HG02571 (cell line): Measurements from ENCODE around the gene RAD9A.
A peak's percentile ranks its signal among the peaks of the same experiment; 100 is the strongest.
"Not testable (repeated sequence)": the region's sequence is repeated elsewhere in the genome, so short reads cannot be mapped to it uniquely, and the experiment has no call there.

Experiments
- ATAC-seq: cut with Tn5 transposase; IDR thresholded peaks from one replicate; pipeline ENCODE4 v1.9.1; 2021; ENCODE audit warnings: mild to moderate bottlenecking, moderate library complexity; ENCODE audit not compliant: unreplicated experiment

Gene RAD9A

DNA sequence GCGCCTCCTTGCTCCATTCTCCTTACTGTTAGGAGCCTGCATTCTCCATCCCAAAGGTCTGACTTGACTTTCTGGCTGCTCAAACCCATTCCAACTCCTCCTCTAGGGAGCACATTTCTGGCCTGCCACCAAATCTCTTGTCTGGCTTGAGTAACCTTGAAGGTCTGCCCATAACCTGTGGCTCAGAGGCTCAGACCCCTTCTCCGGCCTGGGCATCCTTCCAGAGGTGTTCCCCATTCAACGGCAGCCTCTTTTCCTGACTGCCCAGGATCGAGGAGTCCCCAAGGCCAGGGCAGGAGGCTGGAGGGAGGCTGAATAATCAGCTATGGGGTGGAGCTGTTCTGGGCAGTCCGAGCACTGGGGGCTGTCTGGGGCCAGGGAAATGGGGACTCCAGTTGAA is 2.2 kb downstream of the RAD9A start:
- ATAC-seq, result no peak

DNA sequence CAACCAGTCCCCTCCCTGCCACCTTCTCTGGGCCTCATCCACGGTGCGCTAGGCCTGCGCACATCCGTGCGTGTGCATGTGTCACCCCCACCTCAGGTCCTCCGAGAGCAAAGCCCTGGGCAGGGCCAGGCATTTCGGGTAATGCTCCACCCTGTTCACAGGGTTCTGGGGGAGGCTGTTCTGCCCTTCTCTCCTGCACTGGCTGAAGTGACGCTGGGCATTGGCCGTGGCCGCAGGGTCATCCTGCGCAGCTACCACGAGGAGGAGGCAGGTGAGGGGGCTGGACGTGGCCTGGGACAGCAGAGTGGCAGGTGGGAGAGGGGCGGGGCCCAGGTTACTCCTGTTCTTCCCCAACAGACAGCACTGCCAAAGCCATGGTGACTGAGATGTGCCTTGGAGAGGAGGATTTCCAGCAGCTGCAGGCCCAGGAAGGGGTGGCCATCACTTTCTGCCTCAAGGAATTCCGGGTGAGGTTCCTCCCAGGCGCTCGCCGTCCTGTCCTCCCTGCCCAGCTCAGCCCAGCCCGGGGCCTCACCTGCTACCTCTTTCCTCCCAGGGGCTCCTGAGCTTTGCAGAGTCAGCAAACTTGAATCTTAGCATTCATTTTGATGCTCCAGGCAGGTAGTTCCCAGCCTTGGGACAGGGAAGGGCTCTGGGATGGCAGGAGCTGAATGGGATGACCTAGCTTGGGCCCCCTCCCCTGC is 3.9 kb downstream of the RAD9A start:
- ATAC-seq, result no peak

DNA sequence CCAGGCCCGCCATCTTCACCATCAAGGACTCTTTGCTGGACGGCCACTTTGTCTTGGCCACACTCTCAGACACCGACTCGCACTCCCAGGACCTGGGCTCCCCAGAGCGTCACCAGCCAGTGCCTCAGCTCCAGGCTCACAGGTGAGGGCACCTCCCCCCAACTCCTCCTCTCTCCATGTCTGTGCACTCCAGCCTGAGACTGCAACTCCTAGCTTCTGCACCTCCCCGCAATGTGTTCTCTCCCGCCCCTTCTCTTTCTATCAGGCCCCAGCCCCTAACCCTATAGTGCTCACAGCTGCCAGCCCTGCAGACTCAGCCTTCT is 4.4 kb downstream of the RAD9A start:
- ATAC-seq, result no peak

DNA sequence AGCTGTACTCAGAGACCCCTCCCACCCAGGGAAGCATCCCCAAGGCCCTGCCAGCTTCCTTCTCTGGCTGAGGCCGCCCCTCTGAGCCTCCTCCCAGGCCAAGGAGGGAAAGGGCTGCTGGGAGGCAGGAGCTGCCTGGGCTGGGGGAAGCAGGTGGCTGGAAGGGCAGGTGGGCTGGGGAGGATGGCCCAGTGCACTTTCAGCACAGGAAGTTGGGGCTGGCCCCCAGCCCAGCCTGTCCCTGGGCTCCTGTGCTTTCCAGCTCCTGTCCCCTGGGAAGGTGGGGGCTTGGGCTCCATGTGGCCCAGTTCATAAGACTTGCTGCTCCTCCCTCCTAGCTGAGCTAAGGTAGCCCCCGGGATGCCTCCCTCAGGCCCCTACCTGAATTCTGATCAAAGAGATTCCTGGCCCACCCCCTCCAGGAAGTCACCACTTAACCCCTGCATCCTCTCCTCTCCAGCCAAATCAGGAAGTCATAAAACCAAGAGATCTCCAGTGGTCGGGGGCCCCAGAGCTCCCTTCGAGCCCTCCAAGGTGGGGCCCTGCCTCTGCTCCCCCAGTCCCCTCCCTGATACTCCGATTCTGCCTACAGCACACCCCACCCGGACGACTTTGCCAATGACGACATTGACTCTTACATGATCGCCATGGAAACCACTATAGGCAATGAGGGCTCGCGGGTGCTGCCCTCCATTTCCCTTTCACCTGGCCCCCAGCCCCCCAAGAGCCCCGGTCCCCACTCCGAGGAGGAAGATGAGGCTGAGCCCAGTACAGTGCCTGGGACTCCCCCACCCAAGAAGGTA is 5.0 kb downstream of the RAD9A start:
- no peak for ATAC-seq

DNA sequence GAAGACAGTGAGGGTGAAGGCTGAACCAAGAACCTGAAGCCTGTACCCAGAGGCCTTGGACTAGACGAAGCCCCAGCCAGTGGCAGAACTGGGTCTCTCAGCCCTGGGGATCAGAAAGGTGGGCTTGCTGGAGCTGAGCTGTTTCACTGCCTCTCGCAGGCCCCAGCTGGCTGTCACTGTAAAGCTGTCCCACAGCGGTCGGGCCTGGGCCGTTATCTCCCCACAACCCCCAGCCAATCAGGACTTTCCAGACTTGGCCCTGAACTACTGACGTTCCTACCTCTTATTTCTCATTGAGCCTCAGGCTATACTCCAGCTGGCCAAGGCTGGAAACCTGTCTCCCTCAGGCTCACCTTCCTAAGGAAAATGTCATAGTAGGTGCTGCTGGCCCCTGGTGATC is 5.8 kb downstream of the RAD9A start:
- ATAC-seq, result no peak

DNA sequence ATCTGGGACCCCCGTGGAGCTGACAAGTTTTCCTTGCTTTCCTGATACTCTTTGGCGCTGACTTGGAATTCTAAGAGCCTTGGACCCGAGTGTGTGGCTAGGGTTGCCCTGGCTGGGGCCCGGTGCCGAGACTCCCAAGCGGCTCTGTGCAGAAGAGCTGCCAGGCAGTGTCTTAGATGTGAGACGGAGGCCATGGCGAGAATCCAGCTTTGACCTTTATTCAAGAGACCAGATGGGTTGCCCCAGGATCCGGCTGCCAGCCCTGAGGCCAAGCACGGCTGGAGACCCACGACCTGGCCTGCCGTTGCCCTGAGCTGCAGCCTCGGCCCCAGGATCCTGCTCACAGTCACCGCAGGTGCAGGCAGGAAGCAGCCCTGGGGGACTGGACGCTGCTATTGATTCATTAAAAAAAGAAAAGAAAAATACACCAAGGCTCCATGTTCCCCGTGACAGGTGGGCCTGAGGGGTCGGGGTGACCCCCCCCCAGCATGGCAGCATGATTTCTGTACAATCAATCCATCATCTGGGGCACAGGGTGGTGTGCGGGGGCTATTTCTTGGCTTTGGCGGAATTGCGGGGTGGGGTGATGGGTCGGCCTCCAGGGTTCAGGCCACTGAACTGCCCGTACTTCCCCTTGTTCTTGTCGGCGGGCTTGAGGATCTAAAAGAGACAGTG is 6.3 kb downstream of the RAD9A start:
- no peak for ATAC-seq

DNA sequence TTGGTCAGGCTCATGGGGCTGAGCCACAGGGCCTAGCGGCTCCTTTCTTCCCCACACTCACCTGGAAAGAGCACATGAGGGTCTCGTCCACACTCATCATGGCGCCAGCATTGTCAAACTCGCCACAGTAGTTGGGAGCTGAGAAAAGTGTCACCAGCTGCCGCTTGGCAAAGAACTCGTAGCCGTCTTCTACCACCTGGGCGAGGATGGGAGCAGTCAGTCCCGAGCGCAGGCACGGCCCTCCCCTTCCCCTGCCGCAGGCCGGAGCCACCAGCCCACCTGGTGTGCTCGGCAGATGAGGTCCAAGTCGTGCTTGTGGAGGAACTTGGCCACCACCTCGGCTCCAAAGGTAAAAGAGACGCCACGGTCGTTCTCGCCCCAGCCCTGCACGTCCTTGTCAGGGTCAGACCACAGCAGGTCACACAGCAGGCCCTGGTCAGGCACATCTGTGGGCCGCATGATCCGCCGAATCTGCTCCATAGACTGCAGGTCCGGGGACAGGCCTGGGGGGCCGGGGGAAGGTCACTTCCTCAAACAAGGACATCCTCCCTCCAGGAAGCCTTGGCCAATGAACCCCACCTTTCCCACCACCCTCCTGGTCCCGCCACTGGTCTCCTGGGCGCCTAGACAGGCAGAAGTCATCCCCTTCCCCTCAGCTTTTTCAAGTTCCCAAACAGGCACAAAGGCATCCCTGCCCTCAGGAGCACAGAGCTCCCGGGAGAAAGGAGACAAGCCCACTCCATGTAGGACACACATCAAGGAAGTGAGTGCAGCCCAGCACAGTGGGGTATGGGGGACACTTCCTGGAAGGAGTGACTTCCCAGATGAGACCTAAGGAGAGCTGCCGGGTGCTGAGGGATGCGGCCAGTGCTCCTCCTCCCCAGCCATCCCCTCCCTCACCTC is 7.1 kb downstream of the RAD9A start:
- no peak for ATAC-seq

DNA sequence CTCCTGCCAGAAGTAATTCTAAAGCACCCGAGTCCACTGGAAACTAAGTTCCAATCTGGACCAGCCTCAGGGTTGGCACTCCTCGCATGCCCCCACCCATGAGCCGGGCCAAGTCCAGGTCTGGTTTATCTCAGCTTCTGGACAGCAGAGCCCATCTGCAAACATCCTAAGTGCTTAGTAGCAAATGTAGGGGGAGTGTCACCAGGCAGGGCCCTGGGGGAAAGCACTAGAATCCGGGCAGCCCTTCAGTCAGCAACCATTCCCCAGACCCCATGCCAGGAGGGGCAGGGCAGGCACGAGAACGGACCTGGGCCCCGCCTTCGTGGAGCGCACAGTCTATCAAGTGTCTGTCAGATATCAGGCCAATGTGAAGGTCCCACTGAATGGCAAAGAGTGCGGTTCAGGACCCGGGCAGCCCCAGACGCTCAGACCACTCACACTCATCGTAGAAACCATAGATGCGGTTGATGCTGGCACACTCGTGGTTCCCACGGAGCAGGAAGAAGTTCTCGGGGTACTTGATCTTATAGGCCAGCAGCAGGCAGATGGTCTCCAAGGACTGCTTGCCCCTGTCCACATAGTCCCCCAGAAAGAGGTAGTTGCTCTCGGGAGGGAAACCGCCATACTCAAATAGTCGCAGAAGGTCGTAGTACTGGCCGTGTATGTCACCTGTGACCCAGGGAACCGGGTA is 8.6 kb downstream of the RAD9A start:
- ATAC-seq, result no peak

DNA sequence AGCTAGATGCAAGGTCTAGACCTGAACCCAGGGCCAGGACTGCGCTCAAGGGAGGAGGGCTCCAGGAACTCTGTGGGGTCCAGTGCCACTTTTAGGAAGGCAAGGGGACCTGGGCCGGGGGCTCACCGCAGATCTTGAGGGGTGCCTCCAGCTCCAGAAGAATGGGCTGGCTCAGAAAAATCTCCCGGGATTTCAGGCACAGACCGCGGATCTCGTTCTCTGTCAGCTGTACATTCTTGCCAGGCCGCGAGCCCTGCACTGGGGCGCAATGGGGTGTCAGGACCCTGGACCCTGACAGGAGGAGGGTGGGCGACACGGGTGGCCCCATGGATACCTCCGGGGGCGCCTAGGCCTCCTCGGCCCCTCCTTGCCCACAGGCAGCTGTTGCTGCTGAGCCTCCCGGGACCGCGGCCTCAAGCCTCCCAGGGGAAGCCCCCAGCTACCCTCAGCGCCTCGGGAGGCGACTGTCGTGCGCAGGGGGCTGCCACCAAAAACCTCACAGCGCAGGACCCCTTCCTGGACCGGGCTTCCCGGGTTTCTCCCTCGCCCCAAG is 9.2 kb downstream of the RAD9A start:
- ATAC-seq, result peak; percentile 24

DNA sequence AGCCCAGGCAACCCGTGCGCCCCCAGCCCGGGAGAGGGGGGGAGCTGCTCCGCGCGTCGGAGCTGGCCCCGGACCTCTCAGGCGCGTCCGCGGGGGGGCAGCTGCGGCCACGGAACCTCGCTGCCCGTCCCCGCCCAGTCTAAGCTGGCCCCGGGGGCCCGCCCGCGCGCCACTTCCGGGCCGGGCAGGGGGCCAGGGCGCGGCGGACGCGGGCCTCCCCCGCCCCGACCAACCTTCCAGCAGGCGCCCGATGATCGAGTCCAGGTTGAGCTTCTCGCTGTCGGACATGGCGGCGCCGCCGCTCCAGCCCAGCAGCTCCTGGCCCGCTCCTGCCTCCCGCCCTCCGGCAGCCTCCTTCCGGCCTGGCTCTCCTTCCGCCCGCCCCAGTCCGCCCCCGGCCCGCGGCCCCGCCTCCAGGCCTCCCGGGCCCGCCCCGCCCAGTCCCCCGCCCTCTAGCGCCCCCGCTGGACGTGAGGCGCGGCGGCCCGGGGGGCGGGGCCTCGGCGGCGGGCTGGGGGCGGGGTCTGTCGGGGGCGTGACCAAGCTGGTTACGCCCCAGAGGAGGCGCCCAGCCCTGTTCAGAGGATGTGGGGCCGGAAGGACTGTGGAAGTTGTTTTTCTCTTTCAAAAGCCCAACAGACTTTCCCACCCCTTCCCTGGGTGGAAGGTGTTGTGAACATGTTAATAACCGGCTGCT is 9.9 kb downstream of the RAD9A start, which contains the start of gene PPP1CA:
PPP1CA (minus strand) TSS at position 364 of the 697 bp plus-strand sequence; CDS start at position 288, 76 bp downstream.
- peak; percentile 58 for ATAC-seq

DNA sequence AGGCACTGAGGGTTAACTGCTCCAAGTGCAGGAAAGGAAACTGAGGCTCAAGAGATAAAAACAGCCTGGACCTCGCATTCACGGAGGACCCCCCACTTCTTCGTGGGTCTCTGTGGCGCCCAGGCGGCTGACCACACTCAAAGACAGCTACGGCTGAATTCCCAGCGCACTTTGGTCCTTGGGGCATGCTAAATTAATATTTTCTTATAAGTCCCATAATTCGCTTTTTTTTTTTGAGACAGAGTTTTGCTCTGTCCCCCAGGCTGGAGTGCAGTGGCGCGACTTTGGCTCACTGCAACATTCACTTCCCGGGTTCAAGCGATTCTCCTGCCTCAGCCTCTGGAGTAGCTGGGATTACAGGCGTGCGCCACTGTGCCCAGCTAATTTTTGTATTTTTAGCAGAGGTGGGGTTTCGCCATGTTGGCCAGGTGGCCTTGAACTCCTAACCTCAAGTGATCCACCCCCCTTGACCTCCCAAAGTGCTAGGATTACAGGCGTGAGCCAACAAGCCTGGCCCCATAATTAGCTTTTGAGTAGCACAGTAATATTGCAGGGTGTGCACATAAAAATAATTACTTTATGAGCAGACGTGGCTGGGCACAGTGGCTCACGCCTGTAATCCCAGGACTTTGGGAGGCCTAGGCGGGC is 10.5 kb downstream of the RAD9A start:
- ATAC-seq, result not testable (repeated sequence)

DNA sequence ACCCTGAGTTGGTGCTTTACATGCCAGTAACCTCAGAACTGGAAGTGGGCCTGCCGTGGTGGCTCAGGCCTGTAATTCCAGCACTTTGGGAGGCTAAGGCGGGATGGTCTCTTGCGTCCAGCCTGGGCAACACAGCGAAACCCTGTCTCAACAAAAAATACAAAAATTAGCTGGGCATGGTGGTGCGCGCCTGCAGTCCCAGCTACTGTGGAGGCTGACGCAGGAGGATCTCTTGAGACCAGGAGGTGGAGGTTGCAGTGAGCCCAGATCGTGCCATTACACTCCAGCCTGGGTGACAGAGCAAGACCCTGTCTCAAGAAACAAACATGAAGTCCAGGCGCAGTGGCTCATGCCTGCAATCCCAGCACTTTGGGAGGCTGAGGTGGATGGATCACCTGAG is 11.3 kb downstream of the RAD9A start:
- not testable (repeated sequence) for ATAC-seq

DNA sequence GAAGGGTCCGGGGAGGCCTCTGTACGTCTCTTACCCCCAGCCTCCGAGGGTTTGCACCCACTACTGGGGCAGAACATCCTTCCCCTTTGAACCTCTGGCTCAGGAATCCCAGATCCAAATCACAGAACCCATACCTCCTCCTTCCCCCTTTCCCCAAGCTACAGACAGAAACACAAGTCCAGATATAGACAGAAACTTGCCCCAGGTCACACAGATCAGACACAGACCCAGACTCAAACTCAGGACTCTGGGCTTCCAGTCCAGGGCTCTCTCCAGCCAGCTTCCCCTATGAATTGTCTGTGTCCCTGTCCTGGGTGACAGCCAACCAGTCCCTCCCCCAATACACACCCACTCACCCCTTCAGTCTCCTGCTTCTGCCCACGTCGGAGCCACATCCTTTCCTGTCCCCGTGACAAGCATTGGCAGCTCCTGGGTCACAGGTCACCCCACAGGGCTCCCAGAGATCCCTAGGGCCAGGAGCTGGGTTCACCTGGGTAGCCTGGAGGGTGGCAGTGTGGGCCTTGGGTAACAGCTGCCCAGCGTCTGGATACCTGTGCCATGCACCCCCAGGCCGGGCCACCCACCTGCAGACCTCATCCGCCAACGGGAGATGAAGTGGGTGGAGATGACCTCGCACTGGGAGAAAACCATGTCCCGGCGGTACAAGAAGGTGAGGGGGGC is 12.9 kb downstream of the RAD9A start:
- ATAC-seq, result no peak

DNA sequence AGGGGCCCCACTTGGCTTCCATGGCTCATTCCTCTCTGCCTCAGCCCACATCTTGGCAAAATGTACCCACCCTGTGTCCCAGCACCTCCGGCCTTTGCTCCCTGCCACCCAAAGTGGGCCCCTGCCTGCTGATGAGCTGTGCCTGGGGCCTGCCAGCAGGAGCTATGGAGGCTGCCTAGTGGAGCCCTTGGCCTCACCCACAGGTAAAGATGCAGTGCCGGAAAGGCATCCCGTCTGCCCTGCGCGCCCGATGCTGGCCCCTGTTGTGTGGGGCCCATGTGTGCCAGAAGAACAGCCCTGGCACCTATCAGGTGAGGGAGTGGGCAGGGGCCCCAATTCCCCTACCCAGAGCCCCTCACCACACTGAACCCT is 13.4 kb downstream of the RAD9A start:
- ATAC-seq, result no peak

DNA sequence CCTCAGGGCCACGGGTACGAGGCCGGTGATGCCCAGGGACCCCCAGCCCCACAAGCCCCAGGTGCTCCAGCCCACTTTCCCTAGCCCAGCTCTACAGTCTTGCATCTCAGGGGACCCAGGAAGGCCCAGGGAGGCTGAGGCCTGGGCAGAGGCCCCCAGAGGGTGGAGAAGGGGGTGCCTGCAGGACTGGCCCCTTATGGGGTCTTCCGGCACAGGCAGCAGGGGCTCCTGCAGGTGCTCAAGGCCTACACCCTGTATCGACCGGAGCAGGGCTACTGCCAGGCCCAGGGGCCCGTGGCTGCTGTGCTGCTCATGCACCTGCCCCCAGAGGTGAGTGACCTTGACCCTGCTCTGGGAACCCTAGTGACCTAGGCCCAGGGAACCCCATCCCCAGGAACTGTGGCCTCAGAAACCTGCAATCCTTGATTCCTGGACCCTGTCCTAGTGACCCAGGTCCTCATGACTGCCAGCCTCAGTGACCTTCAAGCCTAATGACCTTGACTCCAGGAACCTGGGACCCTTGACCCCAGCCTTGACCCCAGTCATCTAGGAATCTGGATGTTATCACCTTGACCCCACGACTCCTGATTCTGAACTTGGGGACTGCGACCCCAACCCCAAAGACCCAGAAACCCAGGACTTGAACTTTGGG is 14.0 kb downstream of the RAD9A start:
- ATAC-seq, result no peak

DNA sequence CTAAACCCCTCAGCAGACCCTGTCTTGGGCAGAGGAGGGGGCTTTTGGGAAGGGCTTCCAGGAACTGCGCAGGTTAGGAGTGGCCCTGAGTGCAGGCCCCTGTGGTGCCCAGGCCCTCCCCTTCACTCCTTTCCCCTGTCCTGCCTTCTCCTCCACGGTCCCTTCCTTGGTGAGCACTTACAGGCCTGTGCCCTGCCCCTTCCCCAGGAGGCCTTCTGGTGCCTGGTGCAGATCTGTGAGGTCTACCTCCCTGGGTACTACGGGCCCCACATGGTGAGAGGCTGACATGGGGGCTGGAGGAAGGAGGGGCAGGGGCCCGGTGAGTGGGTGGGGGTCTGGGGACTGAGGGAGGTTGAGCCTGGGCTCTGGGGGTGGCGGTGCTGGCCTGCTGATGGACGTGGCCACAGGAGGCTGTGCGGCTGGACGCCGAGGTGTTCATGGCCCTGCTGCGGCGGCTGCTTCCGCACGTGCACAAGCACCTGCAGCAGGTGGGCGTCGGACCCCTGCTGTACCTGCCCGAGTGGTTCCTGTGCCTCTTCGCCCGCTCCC is 14.7 kb downstream of the RAD9A start:
- ATAC-seq, result no peak

DNA sequence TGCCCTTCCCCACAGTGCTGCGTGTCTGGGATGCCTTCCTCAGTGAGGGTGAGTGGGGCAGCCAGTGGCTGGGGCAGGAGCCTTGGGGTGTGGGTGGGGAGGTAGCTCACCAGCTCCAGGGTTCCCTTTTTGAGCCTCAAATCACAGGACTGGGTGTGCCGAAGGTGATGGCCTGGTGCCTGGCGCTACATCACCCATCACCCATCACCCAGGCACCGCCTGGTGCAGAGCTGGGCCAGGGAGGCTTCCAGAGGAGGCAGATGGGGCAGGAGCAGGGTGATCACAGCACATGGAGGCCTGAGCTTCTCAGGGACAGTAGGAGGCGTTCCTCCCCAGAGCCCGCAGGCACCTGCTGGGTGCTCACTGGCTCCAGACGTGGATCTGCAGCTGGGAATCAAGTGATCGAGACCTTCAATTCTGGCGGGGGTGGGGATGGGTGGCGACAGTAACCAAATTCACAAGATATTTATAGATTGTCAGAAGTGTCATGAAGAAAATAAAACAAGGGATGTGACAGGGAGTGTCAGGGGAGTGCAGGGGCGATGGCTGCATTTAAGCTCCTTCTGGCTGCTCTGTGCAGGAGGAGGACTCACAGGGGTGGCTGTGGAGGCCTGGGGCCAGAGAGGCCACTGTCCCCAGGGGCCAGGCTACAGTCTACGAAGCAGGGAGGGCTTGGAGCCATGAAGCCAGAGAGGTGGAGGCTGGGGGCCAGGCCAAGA is 15.3 kb downstream of the RAD9A start:
- no peak for ATAC-seq
